GM18951 (cell line): ENCODE measurements around the gene ESPNL.

ENCODE experiments used
- POLR2A ChIP-seq: IDR thresholded peaks from 4 replicates; pipeline ENCODE4 v1.6.1; 2011; ENCODE audit warnings: mild to moderate bottlenecking; ENCODE audit not compliant: insufficient read length, insufficient read depth; ENCODE audit errors: extremely low read depth
- in situ Hi-C: fragments of 300-500 bp; cut with MboI; formaldehyde crosslinking; loops from one replicate; pipeline ENCODE4 v1.12.0; 2022; ENCODE audit warnings: low sequenced_read_pairs, mixed read lengths, inconsistent platforms; ENCODE audit not compliant: unreplicated experiment

Gene ESPNL

GRCh38 chr2:238082827-238083226 lies 17.3 kb upstream of the ESPNL start:
- TF ChIP-seq POLR2A, result no peak
- in situ Hi-C loops, result no loop called here

GRCh38 chr2:238083919-238084318 lies 16.2 kb upstream of the ESPNL start:
- in situ Hi-C loops, result no loop called here
- TF ChIP-seq POLR2A, result no peak

- in situ Hi-C loops, result no loop called here
- TF ChIP-seq POLR2A, result no peak
Observed at GRCh38 chr2:238084761-238085160, 15.4 kb upstream of the ESPNL start.

DNA sequence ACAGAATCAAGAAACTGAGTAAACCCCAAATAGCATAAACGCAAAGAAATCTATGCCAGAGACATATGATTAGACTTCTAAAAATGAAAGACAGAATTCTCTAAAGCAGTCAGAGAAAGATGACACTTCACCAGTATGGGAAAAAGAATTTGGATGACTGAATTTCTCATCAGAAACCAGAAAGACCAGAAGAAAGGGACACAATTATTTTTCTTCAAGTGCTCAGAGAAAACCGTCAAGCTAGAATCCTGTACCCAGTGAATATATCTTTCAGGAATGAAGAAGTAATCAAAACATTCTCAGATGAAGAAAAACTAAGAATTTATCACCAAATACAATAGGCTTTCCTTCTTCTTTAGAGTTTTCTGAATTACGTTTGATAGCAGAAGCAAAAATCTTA lies 14.2 kb upstream of the ESPNL start:
- TF ChIP-seq POLR2A, result no peak
- in situ Hi-C loops, result no loop called here

GRCh38 chr2:238087211-238087610 lies 12.9 kb upstream of the ESPNL start:
- in situ Hi-C loops, result no loop called here
- no peak for TF ChIP-seq POLR2A

DNA sequence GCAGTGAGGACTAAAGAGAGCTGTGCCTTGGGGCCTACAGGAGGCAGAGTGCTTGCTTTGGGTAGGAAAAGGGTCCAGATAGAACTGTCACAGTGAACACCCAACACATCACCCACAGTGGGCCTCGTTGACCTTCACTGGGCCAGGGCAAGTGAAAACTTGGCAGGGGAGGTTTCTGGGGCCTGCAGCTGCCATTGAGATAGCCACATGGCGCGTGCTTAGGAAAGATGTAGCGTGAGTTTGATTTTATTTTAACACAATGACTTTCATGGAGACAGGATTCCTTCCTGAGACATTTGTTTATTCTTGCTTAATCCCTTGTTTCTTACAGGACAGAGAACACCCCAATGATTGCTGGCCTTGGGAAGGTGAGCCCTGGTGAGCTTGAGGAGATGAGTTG lies 9.3 kb upstream of the ESPNL start:
- in situ Hi-C loops, result no loop called here
- no peak for TF ChIP-seq POLR2A

DNA sequence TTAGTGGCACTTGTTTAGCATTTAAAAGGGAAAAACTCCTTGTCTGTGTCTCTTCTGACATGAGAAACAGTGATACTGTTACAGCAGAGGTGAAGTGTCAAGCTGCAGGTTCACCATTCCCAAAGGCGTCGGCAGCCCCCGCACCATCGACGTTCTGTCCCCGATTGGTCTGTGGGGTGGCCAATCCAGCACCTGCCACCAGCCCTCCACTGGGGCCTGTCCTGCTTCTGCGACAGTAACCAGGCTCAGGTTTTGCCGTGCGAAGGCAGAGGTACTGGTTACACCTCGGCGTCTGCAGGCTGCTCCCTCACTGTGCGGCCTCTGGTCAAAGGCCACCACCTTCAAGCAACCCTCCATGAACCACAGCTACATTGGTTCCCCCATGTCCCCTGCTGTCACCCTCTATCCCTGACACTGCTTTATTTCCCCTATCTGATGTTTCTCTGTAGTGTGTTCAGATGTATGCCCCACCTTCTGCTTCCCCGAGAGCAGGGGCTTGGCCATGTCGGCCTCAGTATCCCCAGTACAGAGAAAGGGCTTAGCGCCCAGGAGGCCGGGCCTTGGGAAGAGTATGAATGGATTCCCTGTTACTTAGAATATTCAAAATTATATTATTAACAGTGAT lies 8.6 kb upstream of the ESPNL start:
- in situ Hi-C loops, result no loop called here
- no peak for TF ChIP-seq POLR2A

DNA sequence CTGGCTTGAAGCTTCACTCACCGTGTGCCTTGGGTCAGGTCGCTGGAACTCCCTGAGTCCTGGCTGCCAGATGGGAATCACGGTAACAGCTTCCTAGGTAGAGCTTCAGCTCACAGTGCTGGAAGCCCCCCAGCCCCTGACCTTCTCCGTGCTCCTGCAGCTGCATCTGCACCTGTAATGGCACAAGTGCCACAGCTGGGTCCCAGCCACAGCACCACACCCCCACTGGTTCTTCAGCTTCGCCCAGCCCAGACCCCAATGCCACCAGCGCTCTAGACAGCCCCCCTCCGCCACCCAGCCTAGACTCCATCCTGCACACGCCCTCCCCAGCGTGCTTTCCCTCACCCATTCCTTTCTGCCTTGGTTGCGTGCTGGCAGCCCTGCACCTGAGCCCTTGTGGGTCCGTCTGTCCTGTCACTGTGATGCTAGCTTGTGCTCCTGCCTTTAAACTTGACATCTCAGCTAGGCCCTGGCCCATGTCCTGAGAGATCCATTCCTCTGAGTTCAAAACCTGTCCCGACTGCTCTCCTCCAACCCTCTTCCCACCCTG lies 7.6 kb upstream of the ESPNL start:
- TF ChIP-seq POLR2A, result no peak
- in situ Hi-C loops, result no loop called here

DNA sequence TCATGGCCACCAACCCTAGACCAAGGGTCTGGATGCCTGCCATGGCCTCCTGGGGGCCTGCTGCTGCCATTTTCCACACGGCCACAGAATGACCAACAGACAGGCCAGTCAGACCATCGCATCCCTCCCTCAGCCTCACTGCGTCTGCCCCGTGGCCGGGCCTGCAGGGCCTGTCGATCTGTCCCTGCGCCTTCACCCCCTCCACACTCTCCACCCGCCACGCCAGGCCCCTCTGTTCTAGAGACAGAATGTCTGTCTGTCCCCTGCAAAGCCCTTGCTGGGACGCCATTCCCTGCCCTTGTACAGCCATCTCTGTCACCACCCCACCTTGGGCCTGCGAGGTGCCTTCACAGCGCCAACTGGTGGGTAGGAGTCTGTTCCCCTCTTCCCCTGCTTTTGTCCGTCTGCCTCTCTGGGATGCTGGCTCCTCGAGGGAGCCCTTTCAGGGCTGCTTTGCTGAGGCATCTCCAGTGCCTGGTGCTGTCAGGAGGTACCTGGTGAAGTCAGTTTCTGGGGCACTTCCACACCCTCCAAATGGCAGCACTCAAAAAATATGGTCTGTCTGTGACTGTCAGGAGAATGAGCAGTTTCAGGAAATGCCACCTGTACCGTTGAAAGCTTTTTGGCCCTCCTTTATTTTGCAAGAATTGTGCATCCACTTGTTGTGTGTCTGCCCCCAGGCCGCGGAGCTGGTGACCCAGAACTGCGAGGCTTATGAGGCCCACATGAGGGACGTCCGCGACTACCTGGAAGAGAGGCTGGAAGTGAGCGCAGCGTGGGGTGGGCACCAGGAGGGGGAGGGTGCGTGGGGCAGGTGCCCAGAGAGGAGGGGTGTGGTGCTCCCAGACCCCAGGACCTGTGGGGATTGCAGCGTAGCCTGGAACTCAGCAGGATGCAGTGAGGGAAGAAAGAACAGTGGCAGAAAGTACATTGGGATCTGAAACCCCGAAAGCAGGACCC lies 6.7 kb upstream of the ESPNL start:
- in situ Hi-C loops, result no loop called here
- peak; percentile 13 for TF ChIP-seq POLR2A

DNA sequence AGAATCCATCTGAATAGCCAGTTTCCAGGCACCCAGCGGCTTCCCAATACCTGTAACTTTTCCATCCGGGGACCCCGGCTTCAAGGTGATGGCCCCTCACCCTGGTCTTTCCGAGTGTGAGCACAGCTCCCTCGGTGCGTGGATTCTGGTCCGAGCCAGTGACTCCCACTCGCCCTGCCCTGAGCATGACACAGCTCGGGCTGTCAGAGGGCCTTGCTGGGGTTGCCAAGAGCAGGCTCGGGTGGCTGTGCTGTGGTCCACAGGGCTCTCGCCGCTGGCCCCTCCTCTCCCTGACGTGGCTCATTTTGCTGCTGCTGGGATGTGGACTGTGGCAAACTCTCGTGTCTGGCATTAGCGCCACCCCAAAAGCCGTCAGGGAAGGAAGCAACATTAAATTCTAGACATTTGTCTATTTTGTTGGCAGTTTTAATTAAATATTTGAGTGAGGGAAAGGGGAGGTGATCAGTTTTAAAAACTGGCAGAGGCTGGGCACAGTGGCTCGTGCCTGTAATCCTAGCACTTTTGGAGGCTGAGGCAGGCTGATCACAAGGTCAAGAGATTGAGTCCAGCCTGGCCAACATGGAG lies 5.6 kb upstream of the ESPNL start:
- in situ Hi-C loops, result no loop called here
- no peak for TF ChIP-seq POLR2A

DNA sequence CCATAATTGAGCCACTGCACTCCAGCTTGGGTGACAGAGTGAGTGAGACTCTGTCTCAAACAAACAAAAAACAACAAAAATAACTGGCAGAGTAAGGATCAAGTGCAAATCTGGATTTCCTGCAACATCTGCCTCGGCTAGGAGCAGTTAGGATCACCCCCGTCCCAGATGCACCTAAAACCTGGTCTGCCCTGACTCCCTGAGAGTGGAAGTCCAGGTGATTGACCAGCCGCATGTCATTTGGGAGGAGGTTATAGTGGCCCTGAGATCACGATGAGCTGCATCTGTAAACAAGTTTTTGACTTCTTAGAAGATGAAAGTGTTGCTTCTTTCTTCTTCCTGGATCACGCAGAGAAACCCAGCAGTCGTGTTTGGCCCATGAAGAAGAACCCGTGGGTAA lies 5.0 kb upstream of the ESPNL start:
- in situ Hi-C loops, result no loop called here
- no peak for TF ChIP-seq POLR2A

- in situ Hi-C loops, result no loop called here
- TF ChIP-seq POLR2A, result no peak
Observed at GRCh38 chr2:238096311-238097011, 3.7 kb upstream of the ESPNL start.
